ENCODE measurements around the gene C15orf62.

Gene C15orf62

GRCh38 chr15:40808861-40809450 is 39.2 kb downstream of the C15orf62 start:
- DNase-seq (ENCODE audit: extremely low read depth in 1 of 2, low read depth in 1 of 2) = no peak

DNA sequence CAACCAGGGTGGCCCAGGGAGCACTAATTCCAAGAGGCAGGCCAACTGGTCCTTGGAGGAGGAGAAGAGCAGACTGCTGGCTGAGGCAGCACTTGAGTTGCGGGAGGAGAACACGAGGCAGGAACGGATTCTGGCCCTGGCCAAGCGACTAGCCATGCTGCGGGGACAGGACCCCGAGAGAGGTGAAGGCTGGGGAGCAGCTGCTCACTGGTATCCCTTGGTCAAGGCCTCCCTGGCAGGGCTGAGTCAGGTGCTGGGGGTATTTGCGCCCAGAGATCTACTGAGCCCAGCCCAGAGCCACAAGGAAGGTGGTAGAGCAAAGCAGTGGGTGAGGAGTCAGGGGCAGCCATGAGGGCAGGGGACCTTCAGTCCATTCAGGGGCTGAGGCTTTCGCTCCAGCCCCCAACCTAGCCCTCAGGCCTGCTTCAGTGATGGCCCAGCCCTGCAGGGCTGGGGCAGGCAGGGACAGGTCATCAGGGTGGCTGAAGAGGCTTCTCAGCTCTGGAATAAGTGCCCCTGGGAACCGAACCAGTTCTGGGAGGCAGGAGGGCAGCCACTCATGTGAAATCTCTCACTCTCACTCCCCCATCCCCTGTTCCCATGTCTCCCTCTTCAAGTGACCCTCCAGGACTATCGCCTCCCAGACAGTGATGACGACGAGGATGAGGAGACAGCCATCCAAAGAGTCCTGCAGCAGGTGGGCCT is 43.1 kb downstream of the C15orf62 start:
- DNase-seq (ENCODE audit: extremely low read depth in 1 of 2, low read depth in 1 of 2) = no peak

DNA sequence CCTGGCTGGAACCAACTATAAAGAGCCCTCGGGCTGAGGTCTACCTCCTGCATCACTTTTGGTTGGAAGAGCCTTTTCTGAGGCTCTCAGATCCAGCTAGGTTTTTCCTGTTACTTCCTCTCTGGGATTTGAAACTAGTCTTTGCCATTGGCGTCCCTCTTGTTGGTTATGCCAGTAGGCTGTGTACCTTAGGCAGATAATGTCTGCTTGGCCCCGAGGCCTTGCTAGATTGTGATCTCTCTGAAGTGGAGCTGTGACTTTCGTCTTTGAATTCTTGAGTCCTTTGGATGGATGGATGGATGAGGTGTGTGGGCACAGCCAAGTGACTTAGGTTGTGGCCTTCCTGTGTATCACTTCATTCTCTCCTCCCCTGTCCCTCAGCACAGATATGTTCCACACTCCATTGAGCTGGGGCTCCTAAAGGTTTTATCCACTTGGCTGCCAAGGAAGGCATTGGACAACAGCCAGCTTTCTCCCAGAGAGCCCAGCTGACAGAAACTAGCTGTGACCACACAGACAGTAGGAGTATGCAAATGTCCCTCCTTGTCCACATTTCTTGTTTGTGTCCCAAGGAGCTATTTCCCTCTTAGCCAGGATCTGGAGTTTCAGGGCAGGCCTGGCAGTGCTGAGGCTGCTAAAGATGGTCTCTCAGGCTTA is 45.4 kb downstream of the C15orf62 start:
- no peak for DNase-seq (ENCODE audit: extremely low read depth in 1 of 2, low read depth in 1 of 2)

GRCh38 chr15:40819048-40819447 is 49.3 kb downstream of the C15orf62 start:
- DNase-seq (ENCODE audit: extremely low read depth in 1 of 2, low read depth in 1 of 2) = no peak

DNA sequence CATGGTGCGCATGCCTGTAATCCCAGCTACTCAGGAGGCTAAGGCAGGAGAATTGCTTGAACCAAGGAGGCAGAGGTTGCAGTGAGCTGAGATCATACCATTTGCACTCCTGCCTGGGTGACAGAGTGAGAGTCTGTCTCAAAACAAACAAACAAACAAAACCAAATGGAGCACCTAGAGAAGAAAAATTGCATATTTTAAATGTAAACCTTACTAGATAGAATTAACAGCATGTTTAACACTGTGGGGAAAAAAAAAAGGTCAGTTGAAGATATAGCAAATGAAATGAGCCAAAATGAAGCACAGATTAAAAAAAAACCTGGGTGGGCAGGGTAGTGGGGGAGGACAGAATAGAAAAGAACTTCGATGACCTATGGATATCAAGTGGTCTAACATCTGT is 51.4 kb downstream of the C15orf62 start:
- no peak for DNase-seq (ENCODE audit: extremely low read depth in 1 of 2, low read depth in 1 of 2)
